ENCODE data around the gene CDH13. TPM values are rescaled to one million over a fixed set of nuclear protein-coding genes. Genes with fewer than 3 reads are reported as not detected.

Gene CDH13
- 42.7 TPM for total RNA-seq

DNA sequence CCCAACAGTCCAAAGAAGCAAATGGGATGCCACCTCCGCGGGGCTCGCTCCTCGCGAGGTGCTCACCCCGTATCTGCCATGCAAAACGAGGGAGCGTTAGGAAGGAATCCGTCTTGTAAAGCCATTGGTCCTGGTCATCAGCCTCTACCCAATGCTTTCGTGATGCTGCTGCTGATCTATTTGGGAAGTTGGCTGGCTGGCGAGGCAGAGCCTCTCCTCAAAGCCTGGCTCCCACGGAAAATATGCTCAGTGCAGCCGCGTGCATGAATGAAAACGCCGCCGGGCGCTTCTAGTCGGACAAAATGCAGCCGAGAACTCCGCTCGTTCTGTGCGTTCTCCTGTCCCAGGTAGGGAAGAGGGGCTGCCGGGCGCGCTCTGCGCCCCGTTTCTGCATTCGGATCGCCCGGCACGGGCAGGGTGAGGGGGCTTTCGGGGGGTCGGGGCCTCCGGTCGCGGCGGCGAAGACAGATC is at the start of gene CDH13:
TSS of gene CDH13 (plus strand) at position 179 of the 471 bp plus-strand sequence.

DNA sequence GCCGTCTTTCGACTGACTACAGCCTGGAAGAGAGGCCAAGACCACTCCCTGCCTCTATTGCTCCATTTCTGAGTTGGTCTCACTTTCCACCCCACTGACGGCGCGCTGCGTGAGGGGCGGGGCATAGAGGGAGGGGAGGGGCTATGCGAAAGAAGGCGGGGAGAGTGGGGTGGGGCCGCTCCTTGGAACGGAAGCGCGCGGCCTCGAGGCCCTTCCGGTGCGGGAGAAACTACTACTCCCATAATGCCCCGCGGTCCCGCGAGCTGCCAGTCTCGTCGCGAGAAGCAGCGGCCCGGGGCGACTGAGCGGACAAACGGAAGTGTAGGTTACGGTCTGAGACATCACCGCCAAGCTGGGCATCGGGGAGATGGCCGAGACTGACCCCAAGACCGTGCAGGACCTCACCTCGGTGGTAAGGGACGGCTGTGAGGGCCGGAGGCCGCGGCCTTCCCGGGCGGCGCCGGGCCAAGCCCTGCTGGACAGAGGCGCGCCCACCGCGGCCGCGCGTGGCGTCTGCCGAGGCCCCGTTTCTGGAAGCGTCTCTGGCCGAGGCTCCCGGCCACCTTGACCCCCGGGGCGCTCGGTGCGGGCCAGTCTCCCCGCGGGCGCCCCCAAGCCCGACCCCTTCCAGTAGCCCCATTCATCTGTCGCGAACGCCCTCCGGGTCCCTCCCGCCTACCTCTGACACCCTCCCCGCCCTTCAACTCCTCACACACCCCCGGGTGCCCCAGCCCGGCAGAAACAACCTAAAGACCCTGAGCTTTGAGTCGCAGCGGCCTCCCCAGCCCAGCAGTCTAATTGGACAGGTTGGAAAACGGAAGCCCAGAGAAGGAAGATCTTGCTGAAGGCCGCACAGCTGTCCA is 1181.2 kb downstream of the CDH13 start, which contains the start of gene HSBP1:
TSS of gene HSBP1 (plus strand) at position 269 of the 863 bp plus-strand sequence. CDS start at position 368, 99 bp downstream.

Small RNA genes lying within 50 kb of the gene (small RNA-seq; reads per million reads assigned to genes)
- gene AC099506.2 (not detected), gene MIR3182 (not detected), gene MIR8058 (not detected)

Data from diencephalon (tissue), 1 donor.